Body of pancreas (tissue), 4 donors: ENCODE results near the gene KRT83.

ENCODE experiments used
- CTCF ChIP-seq, 7 experiments: fragments of 450-650 bp in 4 of 7; fragments of 200-600 bp in 3 of 7; sonication (generic) in 3 of 7; IDR thresholded peaks; one replicate each; pipeline ENCODE4 v1.5.1; 2016 to 2019; ENCODE audit warnings: antibody characterized with exemption in 7 of 7
- POLR2A ChIP-seq, 3 donors: fragments of 450-650 bp; IDR thresholded peaks; one replicate each; pipeline ENCODE4 v1.6.1; 2016; ENCODE audit warnings: antibody characterized with exemption in 3 of 3, mild to moderate bottlenecking in 2 of 3

GRCh38 chr12:52277486-52278245 lies 43.5 kb downstream of the KRT83 start:
- TF ChIP-seq CTCF (IDR thresholded peaks at IDR 0.05) = no peak
- peak in 1 of 3 donors; percentile 33 for TF ChIP-seq POLR2A (IDR thresholded peaks at IDR 0.05)
